GM12873 (cell line): Measurements from ENCODE around the gene GPR161.

ENCODE experiments used
- CTCF ChIP-seq: IDR thresholded peaks from 2 replicates; pipeline ENCODE4 v1.5.1; 2012; ENCODE audit warnings: low read depth, mild to moderate bottlenecking, moderate library complexity, low read length, control low read depth; ENCODE audit not compliant: insufficient read depth; ENCODE audit errors: missing control alignments

The GPR161 gene

GRCh38 chr1:168145184-168146159, 8.7 kb upstream of the GPR161 start:
- peak; percentile 95 for TF ChIP-seq CTCF

GRCh38 chr1:168141871-168142385, 5.2 kb upstream of the GPR161 start:
- TF ChIP-seq CTCF: no peak

DNA sequence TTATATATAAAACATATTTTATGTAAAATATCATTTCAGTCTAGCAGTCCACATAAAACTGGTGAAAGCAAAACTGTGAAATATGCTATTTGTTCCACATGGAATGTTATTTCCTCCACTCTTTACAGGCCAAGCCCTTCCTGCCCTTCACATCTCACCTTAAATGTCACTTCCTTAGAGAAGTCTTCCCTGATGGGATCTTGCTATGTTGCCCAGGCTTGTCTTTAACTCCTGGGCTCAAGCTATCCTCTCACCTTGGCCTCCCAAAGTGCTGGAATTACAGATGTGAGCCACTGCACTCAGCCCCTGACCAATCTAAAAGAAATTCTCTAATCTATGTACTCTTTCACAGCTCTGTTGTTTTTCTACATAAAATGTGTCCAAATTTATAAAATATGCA, 2.3 kb upstream of the GPR161 start:
- TF ChIP-seq CTCF: no peak

- TF ChIP-seq CTCF: no peak
These were observed 1.4 kb upstream of the GPR161 start for GRCh38 chr1:168138134-168138533.

GRCh38 chr1:168137515-168137821, 738 bp upstream of the GPR161 start:
- no peak for TF ChIP-seq CTCF

- no peak for TF ChIP-seq CTCF
These were observed 615 bp downstream of the GPR161 start for GRCh38 chr1:168135921-168136708.
